HG02610 (cell line): Measurements from ENCODE around the gene LCN10.

Experiments
- ATAC-seq: cut with Tn5 transposase; IDR thresholded peaks from one replicate; pipeline ENCODE4 v1.9.1; 2021; ENCODE audit warnings: mild to moderate bottlenecking, moderate library complexity; ENCODE audit not compliant: unreplicated experiment

LCN10 gene

GRCh38 chr9:136690104-136690805 is 52.5 kb downstream of the LCN10 start:
- ATAC-seq: no peak

DNA sequence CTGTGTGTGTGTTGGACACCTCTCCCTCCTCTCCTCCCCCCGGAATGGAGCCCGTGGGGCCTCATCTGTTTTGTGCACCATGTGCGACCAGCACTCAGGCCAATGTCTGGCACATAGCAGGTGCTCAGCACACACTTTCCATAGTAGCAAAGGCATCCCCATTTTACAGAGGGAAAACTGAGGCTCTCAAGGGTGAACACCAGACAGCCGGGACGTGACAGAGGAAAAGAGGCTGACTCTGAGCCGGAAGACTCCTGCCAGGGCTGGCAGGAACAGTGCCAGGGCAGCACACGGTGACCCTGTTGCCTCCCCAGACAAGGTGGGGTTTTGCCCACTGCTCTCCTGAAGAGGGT is 53.7 kb downstream of the LCN10 start:
- no peak for ATAC-seq

DNA sequence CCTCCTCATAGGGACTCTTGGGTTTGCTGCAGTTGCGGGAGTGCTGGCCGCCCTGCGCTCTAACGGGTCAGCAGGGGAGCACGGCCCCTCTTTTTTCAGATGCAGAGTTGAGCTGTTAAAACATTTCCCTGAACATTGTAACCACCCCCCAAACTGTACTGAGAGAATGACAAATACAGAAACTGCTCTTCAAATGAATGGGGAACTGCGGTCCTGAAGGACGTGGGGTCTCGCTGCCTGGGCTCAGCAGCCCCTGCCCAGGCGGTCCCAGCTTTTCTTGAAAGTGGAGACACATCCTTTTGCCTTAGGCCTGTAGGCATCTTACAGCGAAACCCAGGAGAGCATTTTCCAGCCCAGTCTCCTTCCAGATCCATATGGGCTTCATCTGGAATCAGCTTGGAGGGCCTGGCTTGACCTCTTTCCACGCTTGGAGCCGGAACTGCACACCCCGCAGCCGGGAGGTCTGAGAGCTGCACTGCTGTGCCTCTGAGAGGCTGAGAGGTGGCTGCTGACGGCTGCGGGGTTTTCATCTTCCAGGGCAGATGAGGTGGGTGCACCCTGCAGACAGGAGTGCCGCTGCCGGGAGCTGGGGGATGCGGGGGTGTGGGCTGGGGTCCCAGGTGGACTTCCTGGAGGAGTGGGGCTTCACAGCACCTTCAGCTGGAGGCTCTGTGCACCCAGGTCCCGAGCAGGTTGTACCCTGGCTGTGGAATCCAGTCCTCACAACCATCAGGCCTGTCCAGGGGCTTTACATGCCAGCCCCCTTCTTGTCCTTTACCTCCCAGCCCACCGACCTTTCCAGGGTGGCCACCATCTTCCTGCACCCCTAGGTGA is 54.2 kb downstream of the LCN10 start:
- ATAC-seq: no peak
